ENCODE measurements around the gene TWF2. TPM values are rescaled to one million over a fixed set of nuclear protein-coding genes. Genes with fewer than 3 reads are reported as not detected.

The TWF2 gene
- total RNA-seq, 4 donors from 2014 or later = 45.9 to 105 (median 50.2) TPM

GRCh38 chr3:52203701-52204100 lies 35.3 kb downstream of the TWF2 start:
- H3K9me3 ChIP-seq = no peaks in the 10 kb centered on the region
- intact Hi-C loops (cut with DNase I; ENCODE audit: low total_unique reads) = no loop called here
- H3K27ac ChIP-seq = no peak overlapping the region
- TF ChIP-seq CTCF (IDR thresholded peaks at IDR 0.05) (no peak), POLR2A (IDR thresholded peaks at IDR 0.05) (no peak)
- H3K4me1 ChIP-seq = peaks cover 0 to 5% of the 10 kb centered on the region in 2 donors
- no peak for DNase-seq
- no peaks in the 10 kb centered on the region for H3K27me3 ChIP-seq
- no peak overlapping the region for H3K4me3 ChIP-seq
- H3K36me3 ChIP-seq = no peaks in the 10 kb centered on the region

GRCh38 chr3:52202384-52203077 lies 36.4 kb downstream of the TWF2 start:
- Histone ChIP-seq H3K36me3 (no peaks in the 10 kb centered on the region), H3K27ac (no peak overlapping the region), H3K9me3 (no peaks in the 10 kb centered on the region), H3K4me1 (peaks cover 0 to 5% of the 10 kb centered on the region in 2 donors), H3K4me3 (no peak overlapping the region), H3K27me3 (no peaks in the 10 kb centered on the region)
- intact Hi-C loops (cut with DNase I; ENCODE audit: low total_unique reads) = no loop called here
- DNase-seq = no peak
- TF ChIP-seq CTCF (IDR thresholded peaks at IDR 0.05) (no peak), POLR2A (IDR thresholded peaks at IDR 0.05) (no peak)

GRCh38 chr3:52200981-52201679 lies 37.8 kb downstream of the TWF2 start:
- no peak for TF ChIP-seq CTCF (IDR thresholded peaks at IDR 0.05)
- no peak for TF ChIP-seq POLR2A (IDR thresholded peaks at IDR 0.05)
- no peaks in the 10 kb centered on the region for H3K36me3 ChIP-seq

GRCh38 chr3:52198643-52199608 lies 40.0 kb downstream of the TWF2 start:
- peaks cover 0 to 5% of the 10 kb centered on the region in 2 donors for H3K4me1 ChIP-seq
- no peaks in the 10 kb centered on the region for H3K27me3 ChIP-seq
- intact Hi-C loops (cut with DNase I; ENCODE audit: low total_unique reads) = no loop called here
- H3K36me3 ChIP-seq = no peaks in the 10 kb centered on the region
- TF ChIP-seq POLR2A (IDR thresholded peaks at IDR 0.05) (no peak), CTCF (IDR thresholded peaks at IDR 0.05) (no peak)
- H3K4me3 ChIP-seq = peak overlapping the region; percentile 83 to 97
- no peak for DNase-seq
- H3K27ac ChIP-seq = peak overlapping the region; percentile 79 to 84
- H3K9me3 ChIP-seq = no peaks in the 10 kb centered on the region

More at GRCh38 chr3:52200981-52201679, 37.8 kb downstream of the TWF2 start:
- H3K9me3 ChIP-seq = no peaks in the 10 kb centered on the region
- H3K4me1 ChIP-seq = peaks cover 0 to 5% of the 10 kb centered on the region in 2 donors
- no peak overlapping the region for H3K4me3 ChIP-seq
- H3K27ac ChIP-seq = no peak overlapping the region
- intact Hi-C loops (cut with DNase I; ENCODE audit: low total_unique reads) = no loop called here
- no peaks in the 10 kb centered on the region for H3K27me3 ChIP-seq
- DNase-seq = no peak
